Esophagus squamous epithelium (tissue), 5 donors: ENCODE measurements around the gene SV2C. TPM values are rescaled to one million over a fixed set of nuclear protein-coding genes. Genes with fewer than 3 reads are reported as not detected.
A peak's percentile ranks its signal among the peaks of the same experiment; 100 is the strongest.

Source experiments
- DNase-seq: peaks from one replicate; lab custom pipeline; 2025; lab: John Stamatoyannopoulos, UW
- H3K27ac ChIP-seq, 4 donors: fragments of 200-600 bp; sonication (generic); one replicate each; pipeline ENCODE4 v1.5.1; 2016 to 2019; ENCODE audit warnings: mild to moderate bottlenecking in 1 of 4
- H3K27me3 ChIP-seq, 4 donors: fragments of 200-600 bp; sonication (generic); 1 replicate in 3 of 4; 2 replicates in 1 of 4; pipeline versions ENCODE4 v1.5.1 to v1.6.0; 2017 to 2021; ENCODE audit warnings: antibody characterized with exemption in 1 of 4
- H3K36me3 ChIP-seq, 3 donors: fragments of 200-600 bp; sonication (generic); one replicate each; pipeline ENCODE4 v1.5.1; 2016 to 2019
- H3K4me1 ChIP-seq, 3 donors: fragments of 200-600 bp; sonication (generic); one replicate each; pipeline ENCODE4 v1.5.1; 2017 to 2019
- H3K4me3 ChIP-seq, 4 donors: fragments of 200-600 bp; sonication (generic); 1 replicate in 3 of 4; 2 replicates in 1 of 4; pipeline ENCODE4 v1.5.1; 2016 to 2019; ENCODE audit warnings: mild to moderate bottlenecking in 2 of 4, moderate library complexity in 1 of 4
- H3K9me3 ChIP-seq, 3 donors: fragments of 200-600 bp; sonication (generic); one replicate each; pipeline ENCODE4 v1.5.1; 2016 to 2019
- POLR2A ChIP-seq, 4 donors: fragments of 450-650 bp; IDR thresholded peaks; one replicate each; pipeline ENCODE4 v1.6.1; 2017; ENCODE audit warnings: antibody characterized with exemption in 4 of 4, mild to moderate bottlenecking in 4 of 4, moderate library complexity in 3 of 4
- WGBS, 2 donors: methylation state at CpG; one replicate each; pipeline ENCODE4 v1.1.5; 2018; 5-methylcytosine and 5-hydroxymethylcytosine counted together
- intact Hi-C: fragments of 100-400 bp; cut with DNase I; formaldehyde crosslinking; loops from one replicate; pipeline ENCODE4 v1.15.0; 2022
- total RNA-seq, 4 donors: library from RNA; depleted of rRNA; stranded (reverse); fragments of >200 nt; gene quantifications; one replicate each; pipeline ENCODE4 v1.1.0, GENCODE V29; 2016
- TF ChIP-seq, protein P1 (sequence below), 6 experiments: fragments of 450-650 bp in 4 of 6; fragments of 200-600 bp in 2 of 6; sonication (generic) in 2 of 6; IDR thresholded peaks; one replicate each; pipeline ENCODE4 v1.5.1; 2016 to 2019; ENCODE audit warnings: antibody characterized with exemption in 6 of 6, mild to moderate bottlenecking in 4 of 6, moderate library complexity in 4 of 6
- donor health status: DM: yes; HTN: yes; CAD: no.

The SV2C gene
- total RNA-seq, 4 donors from 2014 or later, result under 0.01 to 0.26 (median 0.06) TPM

DNA sequence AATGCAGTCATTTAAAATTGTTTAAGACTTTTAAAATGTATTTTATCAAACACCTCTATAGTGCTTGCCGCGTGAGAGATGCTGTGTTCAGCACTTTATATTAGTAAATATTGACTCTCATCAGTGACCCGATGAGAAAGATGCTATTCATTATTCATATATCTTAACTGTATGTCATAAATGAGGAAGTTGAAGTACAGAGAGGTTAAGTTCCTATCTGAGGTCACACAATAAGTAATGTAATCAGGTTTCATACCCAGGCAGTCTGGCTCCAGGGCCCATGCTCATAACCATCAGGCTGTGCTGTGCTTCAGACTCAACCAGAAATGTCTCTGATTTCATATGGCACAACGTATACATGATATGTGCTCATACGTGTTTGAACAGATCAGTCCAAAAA, 119.0 kb downstream of the SV2C start:
- 74 to 77% methylated on average over 5 of the region's 5 CpGs for WGBS, 2 donors
- peaks cover 0 to 27% (median 6%) of the 10 kb centered on the region in 3 donors for H3K4me1 ChIP-seq
- H3K27ac ChIP-seq, result no peak overlapping the region
- H3K36me3 ChIP-seq, result no peaks in the 10 kb centered on the region
- TF ChIP-seq POLR2A (IDR thresholded peaks at IDR 0.05), result no peak
- TF ChIP-seq, protein P1, sequence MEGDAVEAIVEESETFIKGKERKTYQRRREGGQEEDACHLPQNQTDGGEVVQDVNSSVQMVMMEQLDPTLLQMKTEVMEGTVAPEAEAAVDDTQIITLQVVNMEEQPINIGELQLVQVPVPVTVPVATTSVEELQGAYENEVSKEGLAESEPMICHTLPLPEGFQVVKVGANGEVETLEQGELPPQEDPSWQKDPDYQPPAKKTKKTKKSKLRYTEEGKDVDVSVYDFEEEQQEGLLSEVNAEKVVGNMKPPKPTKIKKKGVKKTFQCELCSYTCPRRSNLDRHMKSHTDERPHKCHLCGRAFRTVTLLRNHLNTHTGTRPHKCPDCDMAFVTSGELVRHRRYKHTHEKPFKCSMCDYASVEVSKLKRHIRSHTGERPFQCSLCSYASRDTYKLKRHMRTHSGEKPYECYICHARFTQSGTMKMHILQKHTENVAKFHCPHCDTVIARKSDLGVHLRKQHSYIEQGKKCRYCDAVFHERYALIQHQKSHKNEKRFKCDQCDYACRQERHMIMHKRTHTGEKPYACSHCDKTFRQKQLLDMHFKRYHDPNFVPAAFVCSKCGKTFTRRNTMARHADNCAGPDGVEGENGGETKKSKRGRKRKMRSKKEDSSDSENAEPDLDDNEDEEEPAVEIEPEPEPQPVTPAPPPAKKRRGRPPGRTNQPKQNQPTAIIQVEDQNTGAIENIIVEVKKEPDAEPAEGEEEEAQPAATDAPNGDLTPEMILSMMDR (IDR thresholded peaks at IDR 0.05), result no peak
- no peak overlapping the region for H3K4me3 ChIP-seq
- H3K27me3 ChIP-seq, result no peaks in the 10 kb centered on the region
- H3K9me3 ChIP-seq, result no peaks in the 10 kb centered on the region
- intact Hi-C loops, result no loop called here
- DNase-seq, result no peak

DNA sequence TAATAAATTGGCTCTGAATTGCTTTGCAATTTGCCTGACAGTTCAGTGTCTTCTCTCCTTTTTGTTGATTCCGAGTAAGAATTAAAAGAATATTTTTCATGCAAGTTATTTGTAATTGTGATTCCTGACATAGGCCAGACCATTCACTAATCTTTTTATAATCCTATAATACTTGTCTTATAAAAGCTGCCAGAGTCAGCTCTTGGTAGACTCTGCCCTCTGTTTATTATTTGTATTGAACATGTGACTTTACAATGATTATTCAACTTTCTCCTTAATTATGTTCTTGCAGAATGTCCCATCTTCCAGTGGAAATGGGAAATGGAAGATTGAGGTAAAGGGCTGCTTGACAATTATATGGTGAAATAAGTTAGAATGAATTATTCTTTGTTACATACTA, 121.0 kb downstream of the SV2C start:
- DNase-seq, result no peak
- Histone ChIP-seq H3K4me3 (no peak overlapping the region), H3K27me3 (no peaks in the 10 kb centered on the region), H3K27ac (peak overlapping the region in 2 of 4 donors; percentile 20 to 40), H3K36me3 (no peaks in the 10 kb centered on the region), H3K9me3 (no peaks in the 10 kb centered on the region), H3K4me1 (peaks cover 0 to 27% (median 6%) of the 10 kb centered on the region in 3 donors)
- intact Hi-C loops, result no loop called here
- TF ChIP-seq POLR2A (IDR thresholded peaks at IDR 0.05), result no peak
- TF ChIP-seq, protein P1 (IDR thresholded peaks at IDR 0.05), result no peak
- WGBS, 2 donors, result 41 to 43% methylated on average over 1 of the region's 1 CpG

- H3K36me3 ChIP-seq, result no peaks in the 10 kb centered on the region
- TF ChIP-seq, protein P1 (IDR thresholded peaks at IDR 0.05), result no peak
- no peaks in the 10 kb centered on the region for H3K27me3 ChIP-seq
- intact Hi-C loops, result no loop called here
- H3K9me3 ChIP-seq, result peaks cover 0 to 3% (median 0%) of the 10 kb centered on the region in 3 donors
- peak overlapping the region in 2 of 4 donors; percentile 20 to 40 for H3K27ac ChIP-seq
- no peak overlapping the region for H3K4me3 ChIP-seq
- DNase-seq, result no peak
- H3K4me1 ChIP-seq, result peaks cover 0 to 27% (median 6%) of the 10 kb centered on the region in 3 donors
- 17 to 18% methylated on average over 3 of the region's 3 CpGs for WGBS, 2 donors
Observed at GRCh38 chr5:76204713-76205112, 121.5 kb downstream of the SV2C start.

DNA sequence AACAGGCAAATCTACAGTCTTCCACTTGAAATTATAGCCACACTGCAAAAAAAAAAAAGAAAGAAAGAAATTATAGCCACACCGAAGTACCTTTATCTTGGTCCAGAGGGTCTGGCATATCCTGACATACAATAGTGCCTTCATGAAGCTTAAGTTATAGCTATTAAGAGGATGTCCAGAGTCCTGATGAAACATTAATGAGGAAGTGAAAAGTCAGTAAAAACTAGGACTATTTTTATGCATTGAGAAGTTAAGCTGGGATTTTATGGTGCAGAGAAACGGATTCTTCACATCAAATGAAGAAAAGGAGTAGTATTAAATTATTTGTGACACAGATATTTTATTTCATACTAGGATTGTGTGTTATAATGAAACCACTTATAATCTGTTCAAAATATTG, 123.9 kb downstream of the SV2C start:
- no peak for DNase-seq
- no peak overlapping the region for H3K4me3 ChIP-seq
- H3K4me1 ChIP-seq, result peaks cover 0 to 27% (median 6%) of the 10 kb centered on the region in 3 donors
- H3K27ac ChIP-seq, result no peak overlapping the region
- WGBS, 2 donors, result 72 to 83% methylated on average over 2 of the region's 2 CpGs
- H3K27me3 ChIP-seq, result no peaks in the 10 kb centered on the region
- H3K36me3 ChIP-seq, result no peaks in the 10 kb centered on the region
- peaks cover 0 to 5% (median 0%) of the 10 kb centered on the region in 3 donors for H3K9me3 ChIP-seq
- intact Hi-C loops, result no loop called here
- TF ChIP-seq, protein P1 (IDR thresholded peaks at IDR 0.05), result no peak
- TF ChIP-seq POLR2A (IDR thresholded peaks at IDR 0.05), result no peak

GRCh38 chr5:76209297-76209696, 126.1 kb downstream of the SV2C start:
- Histone ChIP-seq H3K9me3 (peaks cover 0 to 5% (median 0%) of the 10 kb centered on the region in 3 donors), H3K4me3 (no peak overlapping the region)

More at GRCh38 chr5:76209297-76209696, 126.1 kb downstream of the SV2C start:
- 79 to 82% methylated on average over 2 of the region's 2 CpGs for WGBS, 2 donors
- TF ChIP-seq, protein P1 (IDR thresholded peaks at IDR 0.05), result peak in 2 of 6 experiments; percentile 5 to 56
- TF ChIP-seq POLR2A (IDR thresholded peaks at IDR 0.05), result no peak
- intact Hi-C loops, result no loop called here
- Histone ChIP-seq H3K27ac (no peak overlapping the region), H3K27me3 (peaks cover 0 to 4% (median 0%) of the 10 kb centered on the region in 4 donors), H3K36me3 (no peaks in the 10 kb centered on the region), H3K4me1 (peaks cover 0 to 15% (median 6%) of the 10 kb centered on the region in 3 donors)
- DNase-seq, result no peak
